ENCODE results near the gene RANBP17.
A peak's percentile ranks its signal among the peaks of the same experiment; 100 is the strongest.
"Not testable (repeated sequence)": the region's sequence is repeated elsewhere in the genome, so short reads cannot be mapped to it uniquely, and the experiment has no call there.

Gene RANBP17

GRCh38 chr5:170867825-170868224 is 6.0 kb downstream of the RANBP17 start:
- no peak for DNase-seq (ENCODE audit: low spot score)

- not testable (repeated sequence) for DNase-seq (ENCODE audit: low spot score)
Observed at GRCh38 chr5:170870390-170870789, 8.6 kb downstream of the RANBP17 start.

- no peak for DNase-seq (ENCODE audit: low spot score)
Observed at GRCh38 chr5:170874017-170874416, 12.2 kb downstream of the RANBP17 start.

GRCh38 chr5:170875811-170876210 is 14.0 kb downstream of the RANBP17 start:
- no peak for DNase-seq (ENCODE audit: low spot score)

GRCh38 chr5:170880084-170880483 is 18.3 kb downstream of the RANBP17 start:
- DNase-seq (ENCODE audit: low spot score): no peak

GRCh38 chr5:170882345-170882744 is 20.5 kb downstream of the RANBP17 start:
- no peak for DNase-seq (ENCODE audit: low spot score)

- no peak for DNase-seq (ENCODE audit: low spot score)
Observed at GRCh38 chr5:170885256-170885655, 23.4 kb downstream of the RANBP17 start.

GRCh38 chr5:170885809-170886208 is 24.0 kb downstream of the RANBP17 start:
- peak; percentile 75 for DNase-seq (ENCODE audit: low spot score)

- DNase-seq (ENCODE audit: low spot score): no peak
Observed at GRCh38 chr5:170886210-170886894, 24.5 kb downstream of the RANBP17 start.

GRCh38 chr5:170892196-170892595 is 30.4 kb downstream of the RANBP17 start:
- DNase-seq (ENCODE audit: low spot score): peak; percentile 71

GRCh38 chr5:170894665-170895064 is 32.8 kb downstream of the RANBP17 start:
- DNase-seq (ENCODE audit: low spot score): no peak

GRCh38 chr5:170896779-170897178 is 35.0 kb downstream of the RANBP17 start:
- peak; percentile 74 for DNase-seq (ENCODE audit: low spot score)

GRCh38 chr5:170903075-170903474 is 41.3 kb downstream of the RANBP17 start:
- no peak for DNase-seq (ENCODE audit: low spot score)

- no peak for DNase-seq (ENCODE audit: low spot score)
Observed at GRCh38 chr5:170907758-170908157, 45.9 kb downstream of the RANBP17 start.

- no peak for DNase-seq (ENCODE audit: low spot score)
Observed at GRCh38 chr5:170913573-170913972, 51.8 kb downstream of the RANBP17 start.

- no peak for DNase-seq (ENCODE audit: low spot score)
Observed at GRCh38 chr5:170917113-170917512, 55.3 kb downstream of the RANBP17 start.

GRCh38 chr5:170920196-170920595 is 58.4 kb downstream of the RANBP17 start:
- no peak for DNase-seq (ENCODE audit: low spot score)

GRCh38 chr5:170922331-170922730 is 60.5 kb downstream of the RANBP17 start:
- not testable (repeated sequence) for DNase-seq (ENCODE audit: low spot score)

GRCh38 chr5:170923910-170924620 is 62.2 kb downstream of the RANBP17 start:
- no peak for DNase-seq (ENCODE audit: low spot score)

GRCh38 chr5:170935534-170936218 is 73.9 kb downstream of the RANBP17 start:
- not testable (repeated sequence) for DNase-seq (ENCODE audit: low spot score)

GRCh38 chr5:170937072-170937471 is 75.3 kb downstream of the RANBP17 start:
- no peak for DNase-seq (ENCODE audit: low spot score)

- DNase-seq (ENCODE audit: low spot score): no peak
Observed at GRCh38 chr5:170937914-170938313, 76.1 kb downstream of the RANBP17 start.

- DNase-seq (ENCODE audit: low spot score): no peak
Observed at GRCh38 chr5:170939178-170939577, 77.4 kb downstream of the RANBP17 start.

Data from kidney capillary endothelial cell (primary cell).